Measurements from ENCODE around the gene SSTR3.

GRCh38 chr22:37229012-37229804 is 16.9 kb upstream of the SSTR3 start:
- TF ChIP-seq, protein P1, sequence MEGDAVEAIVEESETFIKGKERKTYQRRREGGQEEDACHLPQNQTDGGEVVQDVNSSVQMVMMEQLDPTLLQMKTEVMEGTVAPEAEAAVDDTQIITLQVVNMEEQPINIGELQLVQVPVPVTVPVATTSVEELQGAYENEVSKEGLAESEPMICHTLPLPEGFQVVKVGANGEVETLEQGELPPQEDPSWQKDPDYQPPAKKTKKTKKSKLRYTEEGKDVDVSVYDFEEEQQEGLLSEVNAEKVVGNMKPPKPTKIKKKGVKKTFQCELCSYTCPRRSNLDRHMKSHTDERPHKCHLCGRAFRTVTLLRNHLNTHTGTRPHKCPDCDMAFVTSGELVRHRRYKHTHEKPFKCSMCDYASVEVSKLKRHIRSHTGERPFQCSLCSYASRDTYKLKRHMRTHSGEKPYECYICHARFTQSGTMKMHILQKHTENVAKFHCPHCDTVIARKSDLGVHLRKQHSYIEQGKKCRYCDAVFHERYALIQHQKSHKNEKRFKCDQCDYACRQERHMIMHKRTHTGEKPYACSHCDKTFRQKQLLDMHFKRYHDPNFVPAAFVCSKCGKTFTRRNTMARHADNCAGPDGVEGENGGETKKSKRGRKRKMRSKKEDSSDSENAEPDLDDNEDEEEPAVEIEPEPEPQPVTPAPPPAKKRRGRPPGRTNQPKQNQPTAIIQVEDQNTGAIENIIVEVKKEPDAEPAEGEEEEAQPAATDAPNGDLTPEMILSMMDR (IDR thresholded peaks at IDR 0.05; ENCODE audit: low read depth, low read length, missing input control), result no peak
- no peak for TF ChIP-seq TAF1 (conservative IDR thresholded peaks at IDR 0.05)
- no peak for TF ChIP-seq EGR1 (IDR thresholded peaks at IDR 0.05; ENCODE audit: low read depth in 2 of 2)
- TF ChIP-seq JUND (IDR thresholded peaks at IDR 0.05), result no peak
- no peak for TF ChIP-seq SP1 (IDR thresholded peaks at IDR 0.05)
- no peak for TF ChIP-seq RAD21 (IDR thresholded peaks at IDR 0.05)
- TF ChIP-seq YY1 (IDR thresholded peaks at IDR 0.05), result no peak

Measured in liver (tissue), 3 donors.